Bladder microvascular endothelial cell (primary cell): ENCODE results near the gene TMEM45A. TPM values are rescaled to one million over a fixed set of nuclear protein-coding genes. Genes with fewer than 3 reads are reported as not detected.

Experiments
- total RNA-seq: library from RNA; depleted of rRNA; stranded (reverse); fragments of >200 nt; gene quantifications from 2 replicates; pipeline ENCODE4 v1.2.3, GENCODE V29; 2014

Gene TMEM45A, protein sequence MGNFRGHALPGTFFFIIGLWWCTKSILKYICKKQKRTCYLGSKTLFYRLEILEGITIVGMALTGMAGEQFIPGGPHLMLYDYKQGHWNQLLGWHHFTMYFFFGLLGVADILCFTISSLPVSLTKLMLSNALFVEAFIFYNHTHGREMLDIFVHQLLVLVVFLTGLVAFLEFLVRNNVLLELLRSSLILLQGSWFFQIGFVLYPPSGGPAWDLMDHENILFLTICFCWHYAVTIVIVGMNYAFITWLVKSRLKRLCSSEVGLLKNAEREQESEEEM
- total RNA-seq, result 0.97 and 26.1 TPM in 2 replicates

GRCh38 chr3:100492059-100493006 lies at the start of gene TMEM45A:
Gene TMEM45A (plus strand): TSS chr3:100492619. CDS start chr3:100555212, 62,593 bp downstream.

GRCh38 chr3:100609305-100609704 lies 116.9 kb downstream of the TMEM45A start, which contains the start of gene ADGRG7:
Gene ADGRG7 (plus strand): TSS chr3:100609601. CDS start chr3:100609857, 256 bp downstream.

Other genes starting within 250 kb of the TMEM45A start
- gene TBC1D23, start 231.6 kb upstream of the TMEM45A start, total RNA-seq, result 29.0 and 44.8 TPM in 2 replicates
- 6.2 and 8.3 TPM in 2 replicates for gene NIT2, start 157.9 kb upstream of the TMEM45A start, total RNA-seq
- 21.7 and 37.6 TPM in 2 replicates for gene TOMM70, start 91.5 kb upstream of the TMEM45A start, total RNA-seq
- 0.81 and 1.1 TPM in 2 replicates for gene LNP1, start 91.1 kb upstream of the TMEM45A start, total RNA-seq
- not detected in 2 replicates for gene ADGRG7, start 117.0 kb downstream of the TMEM45A start, total RNA-seq
- 33.8 and 61.0 TPM in 2 replicates for gene TFG, start 216.9 kb downstream of the TMEM45A start, total RNA-seq